ENCODE data around the gene ABHD4.

- TF ChIP-seq EZH2 (optimal IDR thresholded peaks at IDR 0.05; ENCODE audit: low read depth, low read length) = no peak
- TF ChIP-seq CTCF (IDR thresholded peaks at IDR 0.05; ENCODE audit: low read length) = no peak
- no peak for TF ChIP-seq EZH2phosphoT487 (IDR thresholded peaks at IDR 0.05; ENCODE audit: low read length)
These were observed 34.1 kb upstream of the ABHD4 start for GRCh38 chr14:22563987-22564386.

All from MM.1S (cell line).